C4-2B (cell line): ENCODE data around the gene MTIF3.

Source experiments
- CTCF ChIP-seq: fragments of 450-650 bp; conservative IDR thresholded peaks from 2 replicates; pipeline ENCODE4 v1.5.1; 2017; ENCODE audit warnings: mild to moderate bottlenecking
- ZFX ChIP-seq: fragments of 450-650 bp; IDR thresholded peaks from 2 replicates; pipeline ENCODE4 v1.6.1; 2017

GRCh38 chr13:27425918-27426630 lies 24.3 kb downstream of the MTIF3 start:
- TF ChIP-seq CTCF = peak; percentile 85
- TF ChIP-seq ZFX = no peak
